GM12874 (cell line): ENCODE results near the gene NCKAP5L.

Source experiments
- TF ChIP-seq, protein P1 (sequence below): IDR thresholded peaks from 2 replicates; pipeline ENCODE4 v1.5.1; 2011; ENCODE audit warnings: low read depth, mild to moderate bottlenecking, control low read depth, low read length, moderate library complexity; ENCODE audit not compliant: insufficient read depth

Gene NCKAP5L

DNA sequence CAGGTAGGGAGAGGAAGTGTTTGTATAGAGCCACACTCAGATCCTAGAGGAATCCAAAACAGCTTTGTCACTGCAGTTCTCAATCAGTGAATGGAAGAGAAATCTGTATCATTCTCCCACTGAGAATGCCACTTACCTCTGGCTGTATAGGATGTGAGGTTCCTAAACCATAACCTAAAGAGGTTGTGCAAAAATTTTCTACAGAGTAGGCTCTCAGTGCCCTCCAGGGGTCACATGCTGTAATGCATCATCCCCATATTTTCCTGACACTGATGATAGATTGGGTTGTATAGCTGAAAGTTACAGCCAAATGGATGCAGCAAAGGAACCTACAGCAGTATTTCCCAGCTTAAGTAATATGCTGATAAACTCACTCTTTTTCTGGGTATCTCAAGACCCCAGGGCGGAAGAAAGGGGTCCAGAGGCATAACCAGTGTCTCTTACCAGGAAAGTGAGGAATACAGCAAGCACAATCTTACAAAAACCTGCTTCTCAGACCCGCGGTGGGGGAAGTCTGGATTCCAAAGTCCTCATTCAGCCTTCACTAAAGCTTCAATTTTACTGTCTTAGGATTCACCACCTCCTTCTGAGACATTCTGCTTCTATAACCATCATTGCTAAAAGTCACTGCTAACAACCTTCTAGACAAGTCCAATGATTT lies 10.9 kb upstream of the NCKAP5L start:
- TF ChIP-seq, protein P1, sequence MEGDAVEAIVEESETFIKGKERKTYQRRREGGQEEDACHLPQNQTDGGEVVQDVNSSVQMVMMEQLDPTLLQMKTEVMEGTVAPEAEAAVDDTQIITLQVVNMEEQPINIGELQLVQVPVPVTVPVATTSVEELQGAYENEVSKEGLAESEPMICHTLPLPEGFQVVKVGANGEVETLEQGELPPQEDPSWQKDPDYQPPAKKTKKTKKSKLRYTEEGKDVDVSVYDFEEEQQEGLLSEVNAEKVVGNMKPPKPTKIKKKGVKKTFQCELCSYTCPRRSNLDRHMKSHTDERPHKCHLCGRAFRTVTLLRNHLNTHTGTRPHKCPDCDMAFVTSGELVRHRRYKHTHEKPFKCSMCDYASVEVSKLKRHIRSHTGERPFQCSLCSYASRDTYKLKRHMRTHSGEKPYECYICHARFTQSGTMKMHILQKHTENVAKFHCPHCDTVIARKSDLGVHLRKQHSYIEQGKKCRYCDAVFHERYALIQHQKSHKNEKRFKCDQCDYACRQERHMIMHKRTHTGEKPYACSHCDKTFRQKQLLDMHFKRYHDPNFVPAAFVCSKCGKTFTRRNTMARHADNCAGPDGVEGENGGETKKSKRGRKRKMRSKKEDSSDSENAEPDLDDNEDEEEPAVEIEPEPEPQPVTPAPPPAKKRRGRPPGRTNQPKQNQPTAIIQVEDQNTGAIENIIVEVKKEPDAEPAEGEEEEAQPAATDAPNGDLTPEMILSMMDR: peak; percentile 61

DNA sequence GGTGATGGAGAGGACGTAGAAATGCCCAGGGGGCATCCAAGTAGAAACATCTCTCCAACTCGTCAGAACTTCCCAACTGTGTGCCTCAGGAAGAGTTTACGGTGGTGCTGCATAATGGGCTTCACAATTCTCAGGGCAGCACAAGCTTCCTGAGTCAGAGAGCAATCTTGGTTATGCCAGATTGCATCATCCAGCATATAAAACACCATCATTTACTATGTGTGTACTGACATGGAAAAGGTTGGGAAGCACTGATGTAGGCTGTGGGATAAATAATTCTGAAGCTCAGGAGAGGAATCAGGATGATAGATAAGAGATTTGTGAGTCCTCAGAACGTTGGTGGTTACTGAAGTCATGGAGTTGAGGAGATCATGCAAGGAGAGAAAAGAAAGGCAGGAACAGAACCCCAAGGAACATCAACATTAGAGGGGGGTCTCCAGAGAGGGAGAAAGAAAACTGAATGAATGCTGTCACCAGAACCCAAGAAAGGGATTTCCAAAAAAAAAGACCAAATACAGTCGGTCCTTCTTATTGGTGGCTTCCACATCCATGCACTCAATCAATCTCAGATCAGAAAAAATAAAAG lies 4.7 kb upstream of the NCKAP5L start:
- TF ChIP-seq, protein P1: no peak

DNA sequence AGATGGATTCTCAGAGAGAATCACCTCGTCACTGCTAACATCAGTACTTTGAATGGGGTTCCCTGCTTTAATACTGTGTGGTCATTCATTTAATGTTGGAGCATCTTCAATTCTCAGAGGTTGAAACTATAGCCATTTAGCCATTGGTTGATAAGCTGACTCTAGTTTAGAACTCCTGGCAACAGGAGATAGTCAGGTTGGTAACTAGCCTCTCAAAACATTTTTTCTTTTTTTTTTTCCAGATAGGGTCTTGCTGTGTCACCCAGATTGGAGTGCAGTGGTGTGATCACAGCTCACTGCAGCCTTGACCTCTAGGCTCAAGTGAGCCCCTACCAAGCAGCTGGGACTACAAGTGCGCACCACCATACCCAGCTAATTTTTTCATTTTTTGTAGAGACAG lies 3.5 kb upstream of the NCKAP5L start:
- TF ChIP-seq, protein P1: no peak

DNA sequence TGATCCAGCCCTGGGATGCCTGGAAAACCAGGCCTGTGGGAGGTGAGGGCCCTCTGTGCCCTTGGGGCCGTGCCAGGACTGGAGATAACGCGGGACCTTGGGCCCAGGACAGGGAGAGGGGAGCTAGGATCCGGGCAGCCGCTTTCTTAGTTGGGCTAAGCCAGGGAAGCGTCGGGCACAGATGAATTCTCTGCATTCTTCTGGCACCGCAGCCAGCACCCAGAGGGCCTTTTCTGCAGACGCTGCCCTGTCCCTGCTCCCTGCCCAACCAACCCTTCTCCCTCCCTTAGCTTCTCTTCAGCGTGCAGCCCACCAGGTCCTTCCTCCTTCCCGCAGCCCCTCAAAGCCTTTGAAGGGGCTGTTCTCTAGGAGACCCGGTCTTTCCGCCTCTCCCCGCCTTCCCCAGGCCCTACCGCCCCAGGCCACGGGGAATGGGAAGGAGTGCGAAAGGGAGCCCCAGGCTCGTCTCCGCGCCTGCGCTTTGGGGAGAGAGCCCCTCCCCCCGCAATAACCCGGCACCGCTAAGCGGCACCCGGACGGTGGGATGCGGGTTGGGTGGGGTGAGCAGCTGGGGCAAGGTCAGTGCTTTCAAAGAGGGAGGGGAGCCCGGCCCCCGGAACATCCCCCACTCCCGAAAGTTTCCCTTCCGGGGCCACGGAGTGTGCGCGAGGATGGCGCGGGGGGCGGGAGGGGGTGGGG lies 663 bp downstream of the NCKAP5L start:
- TF ChIP-seq, protein P1: no peak

DNA sequence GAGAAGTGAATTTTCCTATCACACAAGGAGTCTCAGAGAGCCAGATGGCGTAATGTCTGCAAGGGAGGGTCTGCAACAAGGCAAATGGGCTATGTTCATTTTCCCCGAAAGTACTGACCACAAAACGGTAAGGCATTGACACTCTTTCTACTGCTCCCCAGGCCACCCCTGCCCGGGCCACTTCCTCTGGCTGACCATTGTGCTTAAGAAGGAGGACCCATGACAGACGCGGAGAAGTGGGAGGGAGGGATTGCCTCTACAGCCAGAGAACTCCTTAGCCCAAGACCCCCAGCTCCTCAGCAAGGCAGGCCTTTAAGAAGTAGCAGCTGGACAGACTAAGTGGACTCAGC lies 1.2 kb downstream of the NCKAP5L start:
- TF ChIP-seq, protein P1: no peak

DNA sequence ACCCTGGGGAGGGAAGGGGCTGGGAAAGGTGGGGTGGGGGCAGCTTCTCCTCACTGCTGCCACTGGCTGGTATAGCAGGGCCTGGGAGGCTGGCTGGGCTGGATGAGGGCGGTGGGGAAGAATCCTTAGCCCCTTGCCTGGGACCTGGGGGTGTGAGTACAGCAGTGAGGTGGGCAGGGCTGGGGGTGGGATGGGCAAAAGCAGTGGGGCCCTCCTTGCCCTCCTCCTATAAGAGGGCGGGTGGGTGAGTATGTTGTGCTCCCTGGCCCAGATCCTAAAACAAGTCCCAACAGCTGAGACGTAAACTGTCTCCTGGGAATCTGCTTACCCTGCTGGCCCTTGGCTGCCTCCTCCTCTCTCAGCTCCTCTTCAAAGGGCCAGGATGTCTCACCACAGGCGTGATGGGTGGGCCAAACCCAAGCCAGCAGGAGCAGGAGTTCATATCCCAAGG lies 2.2 kb downstream of the NCKAP5L start:
- TF ChIP-seq, protein P1: no peak

DNA sequence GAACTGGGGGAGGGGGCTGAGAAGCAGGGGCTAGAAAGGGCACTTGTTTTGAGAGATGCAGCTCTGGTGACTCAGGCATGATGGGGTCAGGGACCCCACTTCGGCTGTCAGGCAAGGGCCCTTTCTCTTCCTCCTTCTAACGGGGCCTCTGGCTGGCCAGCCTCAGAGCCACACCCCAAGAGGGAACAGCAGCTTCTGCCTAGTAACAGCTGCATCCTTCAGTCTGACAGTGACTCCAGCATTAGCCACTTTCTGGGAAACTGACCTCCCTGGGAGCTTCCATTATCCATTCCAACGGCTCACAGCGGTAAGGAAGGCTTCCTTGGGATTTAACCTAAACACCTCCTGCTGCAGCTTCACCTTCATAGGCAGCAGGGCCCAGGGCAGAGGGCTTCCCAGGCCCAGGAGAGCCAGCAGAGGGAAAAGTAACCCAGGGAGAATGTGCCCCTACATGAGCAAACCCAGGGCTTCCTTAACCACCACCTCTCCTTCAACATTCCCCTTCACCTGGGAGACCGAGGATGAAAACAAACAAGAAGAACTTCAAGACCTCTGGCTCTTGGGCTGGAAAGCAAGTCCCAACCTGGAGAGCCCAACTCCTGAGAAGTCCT lies 2.7 kb downstream of the NCKAP5L start:
- TF ChIP-seq, protein P1: no peak
